Uterus (tissue), 2 donors: Measurements from ENCODE around the gene ITPR2.

Experiments used
- POLR2A ChIP-seq, 2 donors: fragments of 450-650 bp; IDR thresholded peaks; one replicate each; pipeline ENCODE4 v1.6.1; 2016; ENCODE audit warnings: antibody characterized with exemption in 2 of 2, mild to moderate bottlenecking in 1 of 2, moderate library complexity in 1 of 2
- TF ChIP-seq, protein P1 (sequence below), 4 experiments: fragments of 200-600 bp in 2 of 4; fragments of 450-650 bp in 2 of 4; sonication (generic) in 2 of 4; IDR thresholded peaks; one replicate each; pipeline ENCODE4 v1.5.1; 2016 to 2019; ENCODE audit warnings: antibody characterized with exemption in 4 of 4, mild to moderate bottlenecking in 2 of 4, moderate library complexity in 1 of 4

GRCh38 chr12:26841085-26841484, 8.1 kb upstream of the ITPR2 start:
- TF ChIP-seq, protein P1, sequence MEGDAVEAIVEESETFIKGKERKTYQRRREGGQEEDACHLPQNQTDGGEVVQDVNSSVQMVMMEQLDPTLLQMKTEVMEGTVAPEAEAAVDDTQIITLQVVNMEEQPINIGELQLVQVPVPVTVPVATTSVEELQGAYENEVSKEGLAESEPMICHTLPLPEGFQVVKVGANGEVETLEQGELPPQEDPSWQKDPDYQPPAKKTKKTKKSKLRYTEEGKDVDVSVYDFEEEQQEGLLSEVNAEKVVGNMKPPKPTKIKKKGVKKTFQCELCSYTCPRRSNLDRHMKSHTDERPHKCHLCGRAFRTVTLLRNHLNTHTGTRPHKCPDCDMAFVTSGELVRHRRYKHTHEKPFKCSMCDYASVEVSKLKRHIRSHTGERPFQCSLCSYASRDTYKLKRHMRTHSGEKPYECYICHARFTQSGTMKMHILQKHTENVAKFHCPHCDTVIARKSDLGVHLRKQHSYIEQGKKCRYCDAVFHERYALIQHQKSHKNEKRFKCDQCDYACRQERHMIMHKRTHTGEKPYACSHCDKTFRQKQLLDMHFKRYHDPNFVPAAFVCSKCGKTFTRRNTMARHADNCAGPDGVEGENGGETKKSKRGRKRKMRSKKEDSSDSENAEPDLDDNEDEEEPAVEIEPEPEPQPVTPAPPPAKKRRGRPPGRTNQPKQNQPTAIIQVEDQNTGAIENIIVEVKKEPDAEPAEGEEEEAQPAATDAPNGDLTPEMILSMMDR (IDR thresholded peaks at IDR 0.05) = no peak
- no peak for TF ChIP-seq POLR2A (IDR thresholded peaks at IDR 0.05)
